Colonic mucosa (tissue), 4 donors: Measurements from ENCODE around the gene ABHD2. TPM values are rescaled to one million over a fixed set of nuclear protein-coding genes. Genes with fewer than 3 reads are reported as not detected.
A peak's percentile ranks its signal among the peaks of the same experiment; 100 is the strongest.

ENCODE experiments used
- DNase-seq: peaks from one replicate; pipeline ENCODE4 v3.0.0-alpha.2; 2020
- H3K27ac ChIP-seq: fragments of 200-600 bp; one replicate; pipeline ENCODE4 v1.8.0; 2021
- H3K27me3 ChIP-seq: fragments of 200-600 bp; one replicate; pipeline ENCODE4 v1.8.0; 2021
- H3K36me3 ChIP-seq: fragments of 200-600 bp; one replicate; pipeline ENCODE4 v1.8.0; 2021
- H3K4me1 ChIP-seq: fragments of 200-600 bp; one replicate; pipeline ENCODE4 v1.8.0; 2021; ENCODE audit warnings: mild to moderate bottlenecking
- H3K4me3 ChIP-seq: fragments of 200-600 bp; one replicate; pipeline ENCODE4 v1.8.0; 2021
- H3K9ac ChIP-seq, 2 donors: one replicate each; pipeline ENCODE4 v1.7.0; 2013; ENCODE audit warnings: control low read depth in 2 of 2, low read depth in 2 of 2, low read length in 2 of 2
- H3K9me3 ChIP-seq: fragments of 200-600 bp; one replicate; pipeline ENCODE4 v1.8.0; 2021
- intact Hi-C: fragments of 100-400 bp; cut with DNase I; formaldehyde crosslinking; loops from one replicate; pipeline ENCODE4 v1.14.1; 2022
- total RNA-seq, 2 donors: library from RNA; stranded (reverse); fragmentation: NEBNext Ultra II Directional in 1 of 2; extraction: Animal tissue kit (Norgen Biotek cat#: 25700) in 1 of 2; gene quantifications; one replicate each; pipeline ENCODE4 v1.2.1, GENCODE V29; 2021
- TF ChIP-seq, protein P1 (sequence below): fragments of 200-600 bp; IDR thresholded peaks from one replicate; pipeline ENCODE4 v1.8.0; 2022; ENCODE audit warnings: antibody characterized with exemption, mild to moderate bottlenecking
- donor health status: healthy.
- donor health status: DM: no; HTN: no; CAD: no.
- donor health status: DM: no; HTN: no; CAD: no.

Gene ABHD2
- total RNA-seq, 2 donors from 2014 or later: 71.5 to 86.7 TPM

DNA sequence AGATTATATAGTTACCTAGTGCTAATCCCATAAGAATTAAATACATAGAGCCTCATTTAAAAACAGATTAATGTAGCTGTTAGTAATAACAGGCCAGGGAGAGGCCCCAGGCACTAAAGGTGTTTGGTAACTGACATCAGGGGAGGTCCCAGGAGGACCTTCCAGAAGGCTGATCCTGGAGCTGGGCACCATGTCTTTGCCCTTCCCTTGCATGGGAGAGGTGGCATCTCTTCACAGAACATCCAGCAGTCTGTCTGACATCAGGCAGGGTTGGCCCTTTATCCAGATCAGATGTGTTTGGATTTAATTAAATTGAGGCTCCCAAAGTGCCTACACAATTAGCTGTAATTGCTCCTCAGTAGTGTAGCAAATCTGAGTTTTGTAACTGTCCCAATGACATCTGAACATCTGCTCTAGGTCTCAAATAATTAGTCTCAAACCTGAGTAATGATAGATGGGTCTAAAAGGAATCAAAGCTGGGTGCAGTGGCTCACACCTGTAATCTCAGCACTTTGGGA is 80.1 kb downstream of the ABHD2 start:
- Histone ChIP-seq H3K36me3 (no peaks in the 10 kb centered on the region), H3K4me3 (no peak overlapping the region), H3K4me1 (peaks cover 5% of the 10 kb centered on the region), H3K9ac (no peak overlapping the region), H3K9me3 (no peaks in the 10 kb centered on the region), H3K27ac (peak overlapping the region; percentile 16), H3K27me3 (no peaks in the 10 kb centered on the region)
- TF ChIP-seq, protein P1, sequence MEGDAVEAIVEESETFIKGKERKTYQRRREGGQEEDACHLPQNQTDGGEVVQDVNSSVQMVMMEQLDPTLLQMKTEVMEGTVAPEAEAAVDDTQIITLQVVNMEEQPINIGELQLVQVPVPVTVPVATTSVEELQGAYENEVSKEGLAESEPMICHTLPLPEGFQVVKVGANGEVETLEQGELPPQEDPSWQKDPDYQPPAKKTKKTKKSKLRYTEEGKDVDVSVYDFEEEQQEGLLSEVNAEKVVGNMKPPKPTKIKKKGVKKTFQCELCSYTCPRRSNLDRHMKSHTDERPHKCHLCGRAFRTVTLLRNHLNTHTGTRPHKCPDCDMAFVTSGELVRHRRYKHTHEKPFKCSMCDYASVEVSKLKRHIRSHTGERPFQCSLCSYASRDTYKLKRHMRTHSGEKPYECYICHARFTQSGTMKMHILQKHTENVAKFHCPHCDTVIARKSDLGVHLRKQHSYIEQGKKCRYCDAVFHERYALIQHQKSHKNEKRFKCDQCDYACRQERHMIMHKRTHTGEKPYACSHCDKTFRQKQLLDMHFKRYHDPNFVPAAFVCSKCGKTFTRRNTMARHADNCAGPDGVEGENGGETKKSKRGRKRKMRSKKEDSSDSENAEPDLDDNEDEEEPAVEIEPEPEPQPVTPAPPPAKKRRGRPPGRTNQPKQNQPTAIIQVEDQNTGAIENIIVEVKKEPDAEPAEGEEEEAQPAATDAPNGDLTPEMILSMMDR: no peak
- intact Hi-C loops: no loop called here
- DNase-seq: no peak

DNA sequence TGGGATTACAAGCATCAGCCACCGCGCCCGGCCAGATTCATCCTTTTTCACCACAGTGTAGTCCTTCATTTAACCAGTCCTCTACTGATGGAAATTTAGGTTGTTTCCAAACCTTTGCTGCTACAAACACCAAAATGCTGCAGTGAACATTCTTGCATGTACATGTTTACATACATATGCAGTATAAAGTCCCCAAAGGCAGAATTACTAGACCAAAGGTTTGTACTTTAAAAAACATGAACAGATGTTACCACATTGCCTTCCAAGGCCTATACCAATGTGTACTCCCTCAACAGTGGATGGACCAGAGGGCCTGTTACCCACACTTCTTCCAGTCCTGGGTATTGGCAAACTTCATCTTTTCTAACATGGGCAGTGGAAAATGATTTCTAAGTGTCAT is 82.1 kb downstream of the ABHD2 start:
- Histone ChIP-seq H3K36me3 (no peaks in the 10 kb centered on the region), H3K4me1 (peaks cover 5% of the 10 kb centered on the region), H3K27me3 (no peaks in the 10 kb centered on the region), H3K4me3 (no peak overlapping the region), H3K9ac (no peak overlapping the region), H3K27ac (no peak overlapping the region), H3K9me3 (no peaks in the 10 kb centered on the region)
- TF ChIP-seq, protein P1: no peak
- no peak for DNase-seq
- intact Hi-C loops: no loop called here

DNA sequence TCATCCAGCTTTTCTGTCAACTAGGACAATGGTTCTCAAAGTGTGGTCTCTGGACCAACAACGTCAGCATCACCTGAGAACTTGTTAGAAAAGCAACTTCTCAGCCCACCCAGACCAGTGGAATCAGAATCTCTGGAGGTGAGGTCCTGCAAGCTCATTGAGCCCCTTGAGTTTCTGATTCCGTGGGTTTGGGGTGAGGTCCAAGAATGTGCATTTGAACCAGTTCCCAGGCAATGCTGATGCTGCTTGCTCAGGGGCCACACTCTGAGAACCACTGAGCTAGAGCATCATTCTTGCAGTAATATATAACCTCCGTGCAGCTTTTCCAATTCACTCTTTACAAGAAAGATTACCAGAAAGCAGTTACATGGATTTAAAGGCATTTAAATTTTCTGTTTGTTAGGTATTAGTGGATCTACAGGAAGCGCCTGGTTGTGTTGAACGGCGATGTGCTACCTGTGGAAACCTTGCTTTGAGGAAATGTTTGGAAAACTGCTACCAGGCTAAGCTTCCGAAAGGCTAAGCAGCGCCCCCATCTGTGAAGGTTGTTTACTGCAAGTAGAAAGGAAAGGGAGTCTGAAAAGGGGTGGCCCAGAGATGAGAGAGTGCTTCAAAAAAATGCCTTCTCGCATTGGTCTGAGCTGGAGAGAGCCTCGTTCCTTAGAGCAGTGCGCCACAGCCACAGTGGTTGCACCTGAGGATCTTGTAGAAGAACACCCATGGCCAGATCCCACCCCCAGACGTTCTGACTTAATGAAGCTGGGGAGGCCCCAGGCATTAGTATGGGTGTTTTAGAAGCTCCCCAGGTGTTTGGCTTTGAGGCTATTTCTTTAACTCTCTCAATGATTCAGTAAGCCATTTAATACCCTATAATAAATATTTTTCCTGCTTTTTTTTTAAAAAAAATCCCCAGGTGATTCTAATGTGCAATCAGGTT is 83.1 kb downstream of the ABHD2 start:
- H3K9me3 ChIP-seq: no peaks in the 10 kb centered on the region
- intact Hi-C loops: no loop called here
- H3K9ac ChIP-seq: no peak overlapping the region
- DNase-seq: peak; percentile 73
- TF ChIP-seq, protein P1: peak; percentile 70
- H3K27me3 ChIP-seq: no peaks in the 10 kb centered on the region
- H3K4me3 ChIP-seq: no peak overlapping the region
- H3K4me1 ChIP-seq: peaks cover 5% of the 10 kb centered on the region
- H3K27ac ChIP-seq: no peak overlapping the region
- no peaks in the 10 kb centered on the region for H3K36me3 ChIP-seq

DNA sequence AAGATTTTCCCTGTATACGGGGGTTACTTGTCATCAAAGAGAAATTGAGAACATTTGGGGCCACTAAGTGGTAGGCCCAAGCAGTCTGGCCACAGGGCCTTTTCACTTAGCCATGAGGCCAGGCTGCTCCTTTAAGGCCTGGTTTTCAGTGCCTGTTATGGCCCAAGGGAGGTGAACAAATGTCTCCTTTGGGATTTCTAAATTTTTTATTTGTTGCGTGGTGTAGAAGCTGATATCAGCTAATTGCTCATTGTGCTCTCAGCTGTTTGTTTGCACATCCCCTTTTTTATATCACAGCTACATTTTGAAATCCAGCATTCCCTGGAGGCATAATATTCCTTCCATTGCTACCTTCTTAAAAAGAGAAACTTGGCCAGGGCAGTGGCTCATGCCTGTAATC is 84.7 kb downstream of the ABHD2 start:
- H3K9ac ChIP-seq: no peak overlapping the region

DNA sequence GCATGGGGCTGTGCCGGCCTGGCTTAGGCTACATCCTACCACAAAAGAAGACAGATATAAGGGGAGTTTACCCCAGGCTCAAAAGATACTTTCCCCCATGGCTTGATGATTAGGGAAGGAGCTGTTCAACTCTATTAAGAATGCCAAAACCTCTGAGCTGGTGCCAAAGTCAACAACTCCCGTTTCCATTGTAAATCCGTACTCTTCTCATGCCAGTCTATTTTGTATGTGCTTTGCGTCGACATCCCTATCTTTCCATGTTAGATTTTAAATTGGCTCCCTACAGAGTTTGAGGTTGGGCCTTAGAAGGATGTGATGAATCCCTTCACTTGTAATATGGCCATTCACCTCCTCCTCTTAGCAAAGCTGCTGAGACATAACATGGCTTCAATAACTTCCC is 86.2 kb downstream of the ABHD2 start:
- Histone ChIP-seq H3K36me3 (no peaks in the 10 kb centered on the region), H3K27me3 (no peaks in the 10 kb centered on the region), H3K4me1 (no peaks in the 10 kb centered on the region), H3K9me3 (no peaks in the 10 kb centered on the region), H3K4me3 (no peak overlapping the region), H3K9ac (no peak overlapping the region), H3K27ac (no peak overlapping the region)
- intact Hi-C loops: no loop called here
- TF ChIP-seq, protein P1: no peak
- DNase-seq: no peak

More for the DNA sequence above, 84.7 kb downstream of the ABHD2 start:
- TF ChIP-seq, protein P1: no peak
- peaks cover 1% of the 10 kb centered on the region for H3K4me1 ChIP-seq
- DNase-seq: no peak
- intact Hi-C loops: no loop called here
- no peaks in the 10 kb centered on the region for H3K27me3 ChIP-seq
- H3K9me3 ChIP-seq: no peaks in the 10 kb centered on the region
- H3K36me3 ChIP-seq: no peaks in the 10 kb centered on the region
- H3K4me3 ChIP-seq: no peak overlapping the region
- H3K27ac ChIP-seq: no peak overlapping the region
